K562 (cell line): Measurements from ENCODE around the gene TRAP1.

Experiments used
- CHD4 ChIP-seq: fragments of 200-600 bp; sonication (generic); IDR thresholded peaks from 3 replicates; pipeline ENCODE4 v1.6.1; 2012; ENCODE audit warnings: low read depth, mild to moderate bottlenecking, mixed read lengths, low read length, inconsistent platforms; ENCODE audit not compliant: insufficient read depth, insufficient replicate concordance, poor library complexity, severe bottlenecking
- CTCF ChIP-seq, 3 experiments: IDR thresholded peaks in 2 of 3; conservative IDR thresholded peaks in 1 of 3; 2 replicates each; pipeline ENCODE4 v1.5.1; 2011 to 2012; ENCODE audit warnings: low read length in 3 of 3, mild to moderate bottlenecking in 3 of 3, control low read depth in 2 of 3, improper control_type of control experiment in 1 of 3, inconsistent platforms in 1 of 3, low read depth in 1 of 3, mixed read lengths in 1 of 3, moderate library complexity in 1 of 3; ENCODE audit not compliant: insufficient read depth in 2 of 3
- ELF4 ChIP-seq: fragments of 450-650 bp; formaldehyde crosslinking; IDR thresholded peaks from 2 replicates; pipeline ENCODE4 v1.4.0; 2022; ENCODE audit warnings: missing genetic modification characterization
- GABPA ChIP-seq: fragments of 200-800 bp; sonication (Bioruptor generic); conservative IDR thresholded peaks from 2 replicates; pipeline ENCODE4 v1.6.1; 2016; ENCODE audit warnings: low read depth, missing genetic modification characterization, missing compliant biosample characterization
- ZFP36 ChIP-seq: fragments of 150-350 bp; IDR thresholded peaks from 2 replicates; pipeline ENCODE4 v1.6.1; 2018; ENCODE audit warnings: low read length, low read depth; ENCODE audit not compliant: partially characterized antibody
- ZNF449 ChIP-seq: fragments of 250-450 bp; sonication (Bioruptor Pico); IDR thresholded peaks from 2 replicates; pipeline ENCODE4 v1.8.0; 2022; ENCODE audit warnings: moderate library complexity, mild to moderate bottlenecking, inconsistent platforms

GRCh38 chr16:3670711-3671110, 46.6 kb downstream of the TRAP1 start:
- TF ChIP-seq CTCF (IDR thresholded peaks at IDR 0.05 in 2 of 3, conservative IDR thresholded peaks at IDR 0.05 in 1 of 3; ENCODE audit: insufficient read depth in 2 of 3, low read depth in 1 of 3, low read length in 3 of 3) (no peak), ELF4 (no peak), ZNF449 (CRISPR knock-in tag) (no peak), CHD4 (no peak), GABPA (tag) (no peak), ZFP36 (no peak)
